Dermis lymphatic vessel endothelial cell (primary cell): ENCODE measurements around the gene NIF3L1. TPM values are rescaled to one million over a fixed set of nuclear protein-coding genes. Genes with fewer than 3 reads are reported as not detected.

Experiments used
- total RNA-seq: library from RNA; depleted of rRNA; stranded (reverse); fragments of >200 nt; gene quantifications from 2 replicates; pipeline ENCODE4 v1.2.1, GENCODE V29; 2014

The NIF3L1 gene, protein sequence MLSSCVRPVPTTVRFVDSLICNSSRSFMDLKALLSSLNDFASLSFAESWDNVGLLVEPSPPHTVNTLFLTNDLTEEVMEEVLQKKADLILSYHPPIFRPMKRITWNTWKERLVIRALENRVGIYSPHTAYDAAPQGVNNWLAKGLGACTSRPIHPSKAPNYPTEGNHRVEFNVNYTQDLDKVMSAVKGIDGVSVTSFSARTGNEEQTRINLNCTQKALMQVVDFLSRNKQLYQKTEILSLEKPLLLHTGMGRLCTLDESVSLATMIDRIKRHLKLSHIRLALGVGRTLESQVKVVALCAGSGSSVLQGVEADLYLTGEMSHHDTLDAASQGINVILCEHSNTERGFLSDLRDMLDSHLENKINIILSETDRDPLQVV
- 12.0 and 12.3 TPM in 2 replicates for total RNA-seq

DNA sequence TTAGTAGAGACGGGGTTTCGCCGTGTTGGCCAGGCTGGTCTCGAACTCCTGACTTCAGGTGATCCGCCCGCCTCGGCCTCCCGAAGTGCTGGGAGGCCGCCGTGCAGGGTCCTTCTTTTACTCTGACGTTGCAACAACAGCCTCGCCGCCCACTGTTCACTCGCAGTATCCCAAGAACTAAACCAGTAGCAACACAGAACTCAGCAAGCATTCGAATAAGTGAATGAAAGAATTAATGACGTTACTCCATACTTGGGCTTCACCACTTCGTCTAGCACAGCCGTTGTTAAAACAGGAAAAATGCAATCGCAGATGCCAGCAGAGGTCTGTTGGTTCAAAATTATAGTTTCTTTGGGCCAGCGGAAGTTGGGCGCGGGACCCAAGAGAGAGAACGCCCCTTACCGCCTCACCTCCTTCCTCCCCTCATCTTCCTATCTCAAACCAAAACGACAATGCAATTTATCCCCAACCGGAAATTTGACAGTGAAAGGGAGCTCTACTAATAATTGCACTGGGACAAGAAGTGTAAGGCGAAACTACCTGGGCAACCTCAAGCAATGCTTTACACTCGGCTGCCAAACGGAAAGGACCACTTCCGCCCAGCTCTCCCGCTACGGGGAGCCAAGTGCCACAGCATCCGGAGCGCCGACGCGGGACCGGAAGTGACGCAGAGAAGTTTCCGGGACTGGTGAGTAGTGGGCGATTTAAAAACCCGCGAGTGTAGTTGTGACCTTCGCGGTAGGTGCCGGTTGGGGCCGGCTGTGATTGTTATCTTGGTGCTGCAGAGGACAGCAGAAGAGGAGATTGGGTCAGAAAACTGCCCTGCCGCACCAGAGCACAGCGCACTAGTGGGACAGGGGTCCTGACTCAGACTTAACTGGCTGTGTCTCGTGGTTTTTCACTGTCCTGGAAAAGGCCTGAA is at the start of gene NIF3L1, which contains the start of gene PPIL3:
Gene NIF3L1 (plus strand): TSS at position 668 of the 922 bp plus-strand sequence. CDS start 2,573 bp downstream, outside the sequence.
Gene PPIL3 (minus strand): TSS at position 374 of the 922 bp plus-strand sequence. CDS start 1,462 bp downstream, outside the sequence.

DNA sequence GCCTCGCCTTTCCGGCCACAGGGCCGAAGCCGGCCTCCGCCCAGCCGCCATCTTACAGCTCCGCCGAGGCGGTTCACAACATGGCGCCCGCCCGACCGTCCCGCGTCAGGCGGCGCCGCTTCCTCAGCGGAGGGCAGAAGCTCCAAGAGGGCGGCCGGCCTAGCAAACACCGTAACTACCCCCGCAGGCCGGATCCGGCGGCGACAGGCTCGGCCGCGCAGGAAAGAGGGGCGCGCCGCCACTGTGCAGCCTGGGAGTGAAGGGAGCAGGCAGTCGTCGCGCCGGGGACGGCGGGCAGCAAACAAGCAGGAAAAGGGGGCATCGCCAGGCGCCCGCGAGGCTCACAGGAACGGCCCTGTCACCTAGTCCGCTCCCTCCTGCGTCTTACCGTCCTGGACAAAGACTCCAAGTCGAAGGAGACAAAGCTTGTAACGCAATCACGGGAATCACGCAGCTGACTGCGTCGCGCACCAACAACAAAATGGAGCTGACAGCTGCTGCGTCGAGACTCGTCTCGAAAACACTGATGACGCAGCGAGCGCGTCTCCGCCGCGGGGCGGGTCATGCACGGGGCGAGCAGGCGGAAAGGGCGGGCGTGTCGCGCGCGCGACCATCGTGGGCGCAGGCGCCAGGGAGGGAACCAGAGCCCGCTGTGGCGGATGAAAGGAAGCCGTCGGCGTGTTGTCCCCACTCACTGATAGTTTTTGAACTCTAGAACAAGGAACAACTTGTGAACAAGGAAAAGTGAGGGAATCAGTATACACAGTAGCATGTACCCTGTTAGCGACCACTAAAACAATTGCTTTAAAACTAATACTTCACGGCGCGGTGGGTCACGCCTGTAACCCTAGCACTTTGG is 24.8 kb upstream of the NIF3L1 start, which contains the start of gene CLK1:
Gene CLK1 (minus strand): TSS at position 483 of the 859 bp plus-strand sequence. CDS start 2,796 bp downstream, outside the sequence.

Other genes with a start within 250 kb of the NIF3L1 start
- gene BZW1, start 77.5 kb upstream of the NIF3L1 start, total RNA-seq, result 580 and 584 TPM in 2 replicates
- gene CLK1, start 24.7 kb upstream of the NIF3L1 start, total RNA-seq, result 80.6 and 103 TPM in 2 replicates
- gene PPIL3, start 294 bp upstream of the NIF3L1 start, total RNA-seq, result 16.4 and 32.7 TPM in 2 replicates
- gene ORC2, start 74.3 kb downstream of the NIF3L1 start, total RNA-seq, result 13.0 and 20.6 TPM in 2 replicates
- 9.9 and 10.0 TPM in 2 replicates for gene HYCC2, start 182.3 kb downstream of the NIF3L1 start, total RNA-seq
- 77.5 and 80.5 TPM in 2 replicates for gene NDUFB3, start 182.6 kb downstream of the NIF3L1 start, total RNA-seq
- gene CFLAR, start 226.8 kb downstream of the NIF3L1 start, total RNA-seq, result 93.4 and 105 TPM in 2 replicates